Activated naive CD8-positive, alpha-beta T cell treated with anti-CD3 and anti-CD28 coated beads, Interleukin-2, amount 10 ng/mL, durations not matched to agents 7 days and 5 days (primary cell): ENCODE data around the gene STAMBPL1. TPM values are rescaled to one million over a fixed set of nuclear protein-coding genes. Genes with fewer than 3 reads are reported as not detected.

Experiments used
- ATAC-seq: fragments of 150-1000 bp; cut with Tn5 transposase; one replicate; pipeline ENCODE4 v1.10.0; 2021; ENCODE audit warnings: low read depth, moderate library complexity
- POLR2A ChIA-PET: fragments of 350-600 bp; sonication (Branson Sonifier 250); formaldehyde crosslinking; loops from one replicate; lab custom pipeline; 2021; ENCODE audit warnings: antibody characterized with exemption; lab: Charles Lee
- DNase-seq: peaks from one replicate; pipeline ENCODE4 v3.0.0; 2021
- H3K27ac Mint-ChIP-seq: one replicate; pipeline ENCODE4 v1.8.0; 2022; ENCODE audit warnings: mild to moderate bottlenecking, mixed read lengths
- H3K27me3 Mint-ChIP-seq: one replicate; pipeline ENCODE4 v1.8.0; 2022; ENCODE audit warnings: mild to moderate bottlenecking, moderate library complexity, mixed read lengths
- H3K36me3 Mint-ChIP-seq: one replicate; pipeline ENCODE4 v1.8.0; 2021; ENCODE audit warnings: mild to moderate bottlenecking, mixed read lengths
- H3K4me1 Mint-ChIP-seq: one replicate; pipeline ENCODE4 v1.8.0; 2021; ENCODE audit warnings: mixed read lengths
- H3K4me3 Mint-ChIP-seq: one replicate; pipeline ENCODE4 v1.8.0; 2022; ENCODE audit warnings: mild to moderate bottlenecking, moderate library complexity, mixed read lengths
- H3K9me3 Mint-ChIP-seq: one replicate; pipeline ENCODE4 v1.8.0; 2021; ENCODE audit warnings: mixed read lengths
- total RNA-seq, 2 experiments: library from RNA; stranded (reverse); gene quantifications; one replicate each; pipeline ENCODE4 v1.2.3, GENCODE V29; 2021

STAMBPL1 gene
- total RNA-seq, 2 experiments from 2014 or later = 48.3 to 54.0 TPM

DNA sequence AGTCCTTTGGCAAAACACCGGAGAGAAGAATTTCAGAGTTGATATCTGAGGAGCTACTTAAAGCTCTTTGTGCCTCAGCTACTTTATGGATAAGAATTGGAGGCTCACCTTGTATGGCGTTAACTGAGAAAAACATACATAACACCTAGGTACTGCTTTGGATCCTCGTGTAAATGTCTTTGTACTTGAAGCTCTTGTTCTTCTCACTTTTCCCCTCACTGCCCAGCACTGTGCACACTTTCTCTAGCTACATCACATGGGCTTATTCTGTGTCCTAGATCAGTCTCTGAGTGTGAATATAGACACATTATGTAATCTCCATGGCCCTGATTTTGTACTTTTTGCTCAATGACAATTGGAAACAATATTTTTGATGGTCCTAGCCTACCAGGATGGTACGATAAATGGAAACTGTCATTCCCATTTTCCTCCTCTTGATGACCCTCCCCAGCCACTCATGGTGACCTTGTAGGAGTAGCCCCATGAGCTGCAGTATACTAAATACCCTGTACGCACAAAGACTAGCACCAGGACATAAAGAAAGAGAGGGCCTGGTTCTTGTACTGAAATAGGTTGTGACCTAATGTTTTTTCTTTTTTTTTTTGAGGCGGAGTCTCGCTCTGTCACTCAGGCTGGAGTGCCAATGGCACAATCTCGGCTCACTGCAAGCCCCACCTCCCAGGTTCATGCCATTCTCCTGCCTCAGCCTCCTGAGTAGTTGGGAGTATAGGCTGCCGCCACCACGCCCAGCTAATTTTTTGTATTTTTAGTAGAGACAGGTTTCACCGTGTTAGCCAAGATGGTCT lies 22.1 kb downstream of the STAMBPL1 start:
- peak overlapping the region; percentile 60 for H3K27ac Mint-ChIP-seq
- POLR2A ChIA-PET = interaction anchor here (2.9 kb wide), 1 partner anchor 22 kb away, joined by 18 read pairs; the partner anchor contains the start of gene STAMBPL1
- H3K36me3 Mint-ChIP-seq = peaks cover 58% of the 10 kb centered on the region
- H3K4me1 Mint-ChIP-seq = peaks cover 36% of the 10 kb centered on the region
- DNase-seq (no peak), ATAC-seq (no peak)
- no peaks in the 10 kb centered on the region for H3K27me3 Mint-ChIP-seq
- H3K9me3 Mint-ChIP-seq = no peaks in the 10 kb centered on the region
- no peak overlapping the region for H3K4me3 Mint-ChIP-seq

- Mint-ChIP-seq H3K36me3 (peaks cover 60% of the 10 kb centered on the region), H3K27ac (no peak overlapping the region), H3K27me3 (no peaks in the 10 kb centered on the region), H3K4me3 (no peak overlapping the region), H3K9me3 (no peaks in the 10 kb centered on the region), H3K4me1 (peaks cover 34% of the 10 kb centered on the region)
- no peak for ATAC-seq
- DNase-seq = no peak
- POLR2A ChIA-PET = no interaction called here
Measured at GRCh38 chr10:88903715-88904114, 23.7 kb downstream of the STAMBPL1 start.

DNA sequence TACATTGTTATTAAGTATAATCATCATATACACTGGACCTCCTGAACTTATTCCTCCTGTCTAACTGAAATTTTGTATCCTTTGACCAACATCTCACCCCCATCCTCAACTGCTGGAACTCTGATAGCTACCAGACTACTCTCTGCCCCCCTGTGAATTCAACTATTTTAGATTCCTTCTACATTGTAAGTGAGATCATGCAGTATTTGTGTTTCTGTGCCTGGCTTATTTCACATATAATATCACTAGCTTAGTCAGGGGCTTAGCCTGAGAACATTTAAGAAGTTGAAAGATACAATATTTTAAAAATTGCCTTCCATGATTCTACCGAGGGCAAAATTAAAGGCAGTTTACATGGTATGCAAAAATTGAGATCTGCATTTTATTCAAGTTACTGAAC lies 26.9 kb downstream of the STAMBPL1 start:
- POLR2A ChIA-PET = no interaction called here
- H3K4me3 Mint-ChIP-seq = no peak overlapping the region
- H3K9me3 Mint-ChIP-seq = no peaks in the 10 kb centered on the region
- H3K27ac Mint-ChIP-seq = no peak overlapping the region
- DNase-seq (no peak), ATAC-seq (no peak)
- peaks cover 13% of the 10 kb centered on the region for H3K4me1 Mint-ChIP-seq
- H3K36me3 Mint-ChIP-seq = peaks cover 60% of the 10 kb centered on the region
- H3K27me3 Mint-ChIP-seq = no peaks in the 10 kb centered on the region

DNA sequence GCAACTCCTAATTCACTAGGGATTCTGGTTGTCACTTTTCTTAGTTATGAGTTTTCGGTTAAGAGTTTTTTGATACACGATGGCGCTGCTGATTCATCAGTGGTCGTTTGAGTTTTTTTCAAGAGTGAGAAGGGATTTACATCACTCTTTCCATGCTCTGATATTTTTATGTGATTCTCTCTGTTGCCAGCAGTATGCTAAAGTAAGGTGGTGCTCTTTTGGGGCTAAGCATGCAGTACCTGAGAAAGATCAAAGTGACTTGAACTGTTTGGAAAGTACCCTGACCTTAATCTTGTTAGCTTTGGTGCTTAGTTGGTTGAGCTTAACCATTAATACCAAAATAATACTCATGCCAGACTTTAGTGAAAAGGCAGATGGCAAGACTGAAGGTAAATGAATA lies 28.1 kb downstream of the STAMBPL1 start:
- Mint-ChIP-seq H3K27ac (no peak overlapping the region), H3K4me3 (no peak overlapping the region), H3K4me1 (peaks cover 10% of the 10 kb centered on the region), H3K27me3 (no peaks in the 10 kb centered on the region), H3K36me3 (peaks cover 58% of the 10 kb centered on the region), H3K9me3 (no peaks in the 10 kb centered on the region)
- DNase-seq (no peak), ATAC-seq (no peak)
- POLR2A ChIA-PET = no interaction called here

GRCh38 chr10:88911116-88911515 lies 31.1 kb downstream of the STAMBPL1 start:
- Mint-ChIP-seq H3K4me3 (no peak overlapping the region), H3K4me1 (peaks cover 8% of the 10 kb centered on the region), H3K36me3 (peaks cover 56% of the 10 kb centered on the region), H3K27ac (no peak overlapping the region), H3K27me3 (no peaks in the 10 kb centered on the region), H3K9me3 (no peaks in the 10 kb centered on the region)
- no peak for ATAC-seq
- POLR2A ChIA-PET = no interaction called here
- no peak for DNase-seq

DNA sequence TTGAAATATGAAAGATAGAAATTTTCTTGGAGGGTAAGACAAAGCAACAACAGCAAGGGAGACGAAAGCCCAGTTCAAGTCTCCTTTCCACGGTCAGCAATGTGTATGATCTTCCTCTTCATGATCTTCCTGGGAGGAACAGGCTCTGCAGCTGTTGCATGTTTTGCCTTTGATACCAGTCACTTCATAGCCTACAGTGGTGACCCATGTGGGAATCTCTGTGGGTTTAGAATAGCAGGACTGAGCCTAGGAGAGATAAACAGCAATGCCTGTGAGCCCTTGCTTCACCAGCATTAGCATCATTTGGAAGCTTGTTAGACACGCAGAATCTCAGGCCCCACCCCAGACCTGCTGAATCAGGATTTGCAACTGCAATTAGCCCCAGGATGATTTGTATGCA lies 31.8 kb downstream of the STAMBPL1 start:
- Mint-ChIP-seq H3K27ac (no peak overlapping the region), H3K4me1 (peaks cover 6% of the 10 kb centered on the region)

DNA sequence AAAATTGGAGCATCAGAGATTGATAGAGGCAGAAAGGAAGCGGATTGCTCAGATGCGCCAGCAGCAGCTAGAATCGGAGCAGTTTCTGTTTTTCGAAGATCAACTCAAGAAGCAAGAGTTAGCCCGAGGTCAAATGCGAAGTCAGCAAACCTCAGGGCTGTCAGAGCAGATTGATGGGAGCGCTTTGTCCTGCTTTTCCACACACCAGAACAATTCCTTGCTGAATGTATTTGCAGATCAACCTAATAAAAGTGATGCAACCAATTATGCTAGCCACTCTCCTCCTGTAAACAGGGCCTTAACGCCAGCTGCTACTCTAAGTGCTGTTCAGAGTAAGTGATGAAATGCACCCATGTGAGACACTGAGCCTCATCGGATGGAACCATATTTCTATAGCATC lies 33.1 kb downstream of the STAMBPL1 start:
- H3K4me3 Mint-ChIP-seq = no peak overlapping the region
- no peak overlapping the region for H3K27ac Mint-ChIP-seq
- H3K27me3 Mint-ChIP-seq = no peaks in the 10 kb centered on the region
- ATAC-seq (no peak), DNase-seq (no peak)
- H3K36me3 Mint-ChIP-seq = peaks cover 62% of the 10 kb centered on the region
- peaks cover 4% of the 10 kb centered on the region for H3K4me1 Mint-ChIP-seq
- POLR2A ChIA-PET = no interaction called here
- no peaks in the 10 kb centered on the region for H3K9me3 Mint-ChIP-seq

More for the DNA sequence above, 31.8 kb downstream of the STAMBPL1 start:
- POLR2A ChIA-PET = no interaction called here
- ATAC-seq = no peak
- Mint-ChIP-seq H3K36me3 (peaks cover 57% of the 10 kb centered on the region), H3K27me3 (no peaks in the 10 kb centered on the region), H3K4me3 (no peak overlapping the region), H3K9me3 (no peaks in the 10 kb centered on the region)
- no peak for DNase-seq

- H3K27ac Mint-ChIP-seq = no peak overlapping the region
- no peaks in the 10 kb centered on the region for H3K4me1 Mint-ChIP-seq
- no peaks in the 10 kb centered on the region for H3K9me3 Mint-ChIP-seq
- POLR2A ChIA-PET = no interaction called here
- no peaks in the 10 kb centered on the region for H3K27me3 Mint-ChIP-seq
- peaks cover 55% of the 10 kb centered on the region for H3K36me3 Mint-ChIP-seq
- no peak for DNase-seq
- H3K4me3 Mint-ChIP-seq = no peak overlapping the region
- ATAC-seq = no peak
Measured at GRCh38 chr10:88913788-88914187, 33.7 kb downstream of the STAMBPL1 start.

- no peak overlapping the region for H3K27ac Mint-ChIP-seq
- ATAC-seq (no peak), DNase-seq (no peak)
- no peaks in the 10 kb centered on the region for H3K4me1 Mint-ChIP-seq
- H3K36me3 Mint-ChIP-seq = peaks cover 52% of the 10 kb centered on the region
- no peaks in the 10 kb centered on the region for H3K9me3 Mint-ChIP-seq
- POLR2A ChIA-PET = no interaction called here
- no peak overlapping the region for H3K4me3 Mint-ChIP-seq
- no peaks in the 10 kb centered on the region for H3K27me3 Mint-ChIP-seq
Measured at GRCh38 chr10:88915781-88916180, 35.7 kb downstream of the STAMBPL1 start.

DNA sequence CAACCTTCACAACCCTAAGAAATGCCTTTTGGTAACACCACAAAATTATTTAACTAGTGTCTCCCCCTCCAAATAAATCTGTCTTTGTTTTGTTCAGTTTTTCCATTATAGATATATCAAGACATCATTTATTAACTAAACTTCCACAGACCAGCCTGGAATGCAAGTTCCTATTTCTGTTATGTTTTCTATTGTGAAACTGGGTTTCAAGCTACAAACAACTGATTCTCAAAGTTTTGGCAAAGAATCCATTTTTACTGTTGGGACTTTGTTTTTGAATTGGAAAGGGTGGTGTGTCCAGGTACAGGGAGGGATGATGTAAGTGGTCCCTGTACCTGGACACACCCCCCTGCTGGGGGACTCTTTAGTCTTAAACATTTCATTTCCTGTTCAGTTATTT lies 36.2 kb downstream of the STAMBPL1 start:
- POLR2A ChIA-PET = no interaction called here
- Mint-ChIP-seq H3K4me3 (no peak overlapping the region), H3K4me1 (no peaks in the 10 kb centered on the region), H3K27me3 (no peaks in the 10 kb centered on the region), H3K9me3 (no peaks in the 10 kb centered on the region), H3K36me3 (peaks cover 50% of the 10 kb centered on the region), H3K27ac (no peak overlapping the region)
- ATAC-seq (no peak), DNase-seq (no peak)

GRCh38 chr10:88916986-88917385 lies 36.9 kb downstream of the STAMBPL1 start:
- H3K36me3 Mint-ChIP-seq = peaks cover 46% of the 10 kb centered on the region
- POLR2A ChIA-PET = interaction anchor here (1.2 kb wide), 1 partner anchor 37 kb away, joined by 3 read pairs; the partner anchor contains the start of gene STAMBPL1
- H3K9me3 Mint-ChIP-seq = no peaks in the 10 kb centered on the region
- no peak overlapping the region for H3K27ac Mint-ChIP-seq
- H3K4me1 Mint-ChIP-seq = no peaks in the 10 kb centered on the region
- H3K27me3 Mint-ChIP-seq = no peaks in the 10 kb centered on the region
- DNase-seq = no peak
- H3K4me3 Mint-ChIP-seq = no peak overlapping the region
- no peak for ATAC-seq

DNA sequence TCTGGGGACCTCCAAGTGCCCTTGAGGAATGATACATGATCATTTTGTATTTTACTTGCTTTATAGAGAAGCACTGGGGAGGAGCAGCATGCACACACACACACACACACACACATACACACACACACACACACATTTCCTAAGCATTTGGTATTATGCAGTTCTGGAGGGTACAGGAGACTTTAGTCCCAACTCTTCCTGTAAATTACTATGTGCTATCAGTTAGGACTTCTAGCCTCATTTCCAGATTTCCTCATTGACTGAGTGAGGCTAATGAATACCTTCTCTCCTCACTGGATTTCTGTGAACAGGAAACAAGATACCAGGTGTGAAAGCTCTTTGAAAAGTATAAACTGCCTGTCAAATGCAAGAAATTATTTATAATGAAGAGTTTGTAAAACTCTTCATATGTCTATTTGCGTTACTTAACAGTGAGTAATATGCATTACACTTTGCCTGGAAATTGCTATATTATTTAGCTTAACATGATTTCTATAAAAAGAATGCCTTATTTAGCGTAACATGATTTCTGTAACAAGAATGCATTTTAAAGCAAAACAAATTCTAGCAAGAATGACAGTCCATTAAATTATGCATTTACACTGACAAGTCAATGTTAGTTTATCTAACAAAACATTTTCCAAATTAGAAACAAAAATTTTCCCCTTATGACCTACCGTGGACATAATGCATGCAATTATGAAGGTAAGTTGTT lies 38.3 kb downstream of the STAMBPL1 start:
- peaks cover 40% of the 10 kb centered on the region for H3K36me3 Mint-ChIP-seq
- no peaks in the 10 kb centered on the region for H3K27me3 Mint-ChIP-seq
- H3K4me1 Mint-ChIP-seq = no peaks in the 10 kb centered on the region
- H3K27ac Mint-ChIP-seq = no peak overlapping the region
- H3K9me3 Mint-ChIP-seq = no peaks in the 10 kb centered on the region
- no peak overlapping the region for H3K4me3 Mint-ChIP-seq
- no peak for DNase-seq
- ATAC-seq = no peak
- POLR2A ChIA-PET = interaction anchor here (1.2 kb wide), 1 partner anchor 38 kb away, joined by 3 read pairs; the partner anchor contains the start of gene STAMBPL1

DNA sequence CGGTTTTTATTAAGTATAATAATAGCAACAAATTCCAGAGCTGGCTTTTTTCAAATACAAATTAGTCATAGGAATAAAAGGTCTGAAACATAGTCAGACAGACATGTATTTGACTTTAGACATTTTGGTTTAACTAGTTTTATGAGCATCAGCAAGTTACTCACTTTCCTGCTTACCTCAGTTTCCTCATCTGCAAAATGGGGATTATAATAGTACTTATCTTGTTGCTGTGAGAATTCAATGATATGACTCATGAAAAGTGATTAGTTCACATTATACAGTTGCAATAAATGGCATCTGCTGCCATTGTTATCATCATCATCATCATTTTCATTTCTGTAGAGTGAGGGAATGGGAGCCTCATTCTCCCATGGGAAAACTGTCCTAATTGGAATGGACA lies 39.0 kb downstream of the STAMBPL1 start:
- POLR2A ChIA-PET = no interaction called here
- Mint-ChIP-seq H3K27ac (no peak overlapping the region), H3K9me3 (no peaks in the 10 kb centered on the region), H3K4me3 (no peak overlapping the region), H3K4me1 (no peaks in the 10 kb centered on the region), H3K36me3 (peaks cover 43% of the 10 kb centered on the region), H3K27me3 (no peaks in the 10 kb centered on the region)
- ATAC-seq (no peak), DNase-seq (no peak)

DNA sequence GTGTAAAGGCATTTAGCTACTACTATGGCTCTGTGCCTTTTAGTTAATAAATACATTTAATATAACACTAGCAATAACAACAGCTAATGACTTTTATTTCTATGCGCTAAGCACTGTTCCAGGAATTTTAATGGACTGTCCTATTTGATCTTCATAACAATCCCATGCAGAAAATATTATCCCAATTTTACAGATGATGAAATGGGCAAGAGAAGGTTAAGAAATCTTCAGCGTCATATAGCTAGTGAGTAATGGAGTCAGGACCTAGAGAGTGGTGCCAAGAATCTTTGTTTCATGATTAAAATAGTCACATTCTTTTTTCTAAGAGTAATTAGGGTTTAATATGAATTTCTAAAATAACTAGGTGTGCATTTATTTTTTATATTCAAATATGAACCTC lies 40.2 kb downstream of the STAMBPL1 start:
- no peak for DNase-seq
- Mint-ChIP-seq H3K27me3 (no peaks in the 10 kb centered on the region), H3K27ac (no peak overlapping the region), H3K9me3 (no peaks in the 10 kb centered on the region), H3K4me3 (no peak overlapping the region), H3K36me3 (peaks cover 49% of the 10 kb centered on the region), H3K4me1 (peaks cover 2% of the 10 kb centered on the region)
- ATAC-seq = no peak
- POLR2A ChIA-PET = no interaction called here
